Vagina (tissue), 2 donors: Measurements from ENCODE around the gene SLC22A3. TPM values are rescaled to one million over a fixed set of nuclear protein-coding genes. Genes with fewer than 3 reads are reported as not detected.

Source experiments
- DNase-seq, 2 donors: peaks; one replicate each; pipeline ENCODE4 v3.0.0-alpha.2; 2017; ENCODE audit errors: extremely low spot score in 2 of 2
- H3K27ac ChIP-seq: fragments of 200-600 bp; sonication (generic); one replicate; pipeline ENCODE4 v1.5.1; 2019
- H3K27me3 ChIP-seq: fragments of 200-600 bp; sonication (generic); one replicate; pipeline ENCODE4 v1.5.1; 2019
- H3K36me3 ChIP-seq, 2 donors: fragments of 200-600 bp; sonication (generic); one replicate each; pipeline ENCODE4 v1.5.1; 2017 to 2019
- H3K4me1 ChIP-seq: fragments of 200-600 bp; sonication (generic); one replicate; pipeline ENCODE4 v1.5.1; 2019
- H3K4me3 ChIP-seq, 2 donors: fragments of 200-600 bp; sonication (generic); 1 replicate in 1 of 2; 2 replicates in 1 of 2; pipeline ENCODE4 v1.5.1; 2016 to 2019
- H3K9me3 ChIP-seq: fragments of 200-600 bp; sonication (generic); one replicate; pipeline ENCODE4 v1.5.1; 2019
- CTCF ChIP-seq, 3 experiments: fragments of 450-650 bp in 2 of 3; fragments of 200-600 bp in 1 of 3; sonication (generic) in 1 of 3; IDR thresholded peaks; one replicate each; pipeline ENCODE4 v1.5.1; 2017 to 2019; ENCODE audit warnings: antibody characterized with exemption in 3 of 3, mild to moderate bottlenecking in 2 of 3, moderate library complexity in 2 of 3
- POLR2A ChIP-seq, 2 donors: fragments of 450-650 bp; IDR thresholded peaks; one replicate each; pipeline ENCODE4 v1.6.1; 2017; ENCODE audit warnings: antibody characterized with exemption in 2 of 2, mild to moderate bottlenecking in 2 of 2, moderate library complexity in 2 of 2
- POLR2AphosphoS5 ChIP-seq, 2 donors: sonication (generic); formaldehyde crosslinking; IDR thresholded peaks; one replicate each; pipeline ENCODE4 v1.9.0; 2017; ENCODE audit warnings: antibody characterized with exemption in 2 of 2, mild to moderate bottlenecking in 2 of 2, low read depth in 1 of 2; ENCODE audit not compliant: insufficient read depth in 1 of 2
- intact Hi-C: fragments of 100-400 bp; cut with DNase I; formaldehyde crosslinking; loops from one replicate; pipeline ENCODE4 v1.15.1; 2023
- total RNA-seq: library from RNA; depleted of rRNA; stranded (reverse); fragments of >200 nt; gene quantifications from one replicate; pipeline ENCODE4 v1.2.3, GENCODE V29; 2016

SLC22A3 gene
- total RNA-seq, 1 donor from 2014 or later: 16.5 TPM

DNA sequence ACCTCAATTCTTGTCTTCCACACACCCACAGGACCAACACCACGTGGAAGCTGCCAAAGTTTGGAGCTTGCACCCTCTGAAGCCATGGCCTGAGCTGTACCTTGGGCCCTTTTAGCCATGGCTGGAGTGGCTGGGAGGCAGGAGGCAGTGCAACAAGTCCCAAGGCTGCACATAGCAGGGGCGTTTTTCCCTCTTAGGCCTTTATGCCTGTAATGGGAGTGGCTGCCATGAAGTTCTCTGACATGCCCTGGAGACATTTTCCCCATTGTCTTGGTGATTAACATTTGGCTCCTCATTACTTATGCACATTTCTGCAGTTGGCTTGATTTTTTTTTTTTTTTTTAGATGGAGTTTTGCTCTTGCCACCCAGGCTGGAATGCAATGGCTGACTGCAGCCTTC is 44.4 kb upstream of the SLC22A3 start:
- DNase-seq: no peak
- Histone ChIP-seq H3K27ac (no peak overlapping the region), H3K4me3 (no peak overlapping the region), H3K27me3 (no peaks in the 10 kb centered on the region), H3K9me3 (no peaks in the 10 kb centered on the region), H3K4me1 (peaks cover 9% of the 10 kb centered on the region), H3K36me3 (no peaks in the 10 kb centered on the region)
- TF ChIP-seq POLR2AphosphoS5 (IDR thresholded peaks at IDR 0.05; ENCODE audit: insufficient read depth in 1 of 2, low read depth in 1 of 2) (no peak), CTCF (IDR thresholded peaks at IDR 0.05) (no peak), POLR2A (IDR thresholded peaks at IDR 0.05) (no peak)
- intact Hi-C loops: no loop called here

DNA sequence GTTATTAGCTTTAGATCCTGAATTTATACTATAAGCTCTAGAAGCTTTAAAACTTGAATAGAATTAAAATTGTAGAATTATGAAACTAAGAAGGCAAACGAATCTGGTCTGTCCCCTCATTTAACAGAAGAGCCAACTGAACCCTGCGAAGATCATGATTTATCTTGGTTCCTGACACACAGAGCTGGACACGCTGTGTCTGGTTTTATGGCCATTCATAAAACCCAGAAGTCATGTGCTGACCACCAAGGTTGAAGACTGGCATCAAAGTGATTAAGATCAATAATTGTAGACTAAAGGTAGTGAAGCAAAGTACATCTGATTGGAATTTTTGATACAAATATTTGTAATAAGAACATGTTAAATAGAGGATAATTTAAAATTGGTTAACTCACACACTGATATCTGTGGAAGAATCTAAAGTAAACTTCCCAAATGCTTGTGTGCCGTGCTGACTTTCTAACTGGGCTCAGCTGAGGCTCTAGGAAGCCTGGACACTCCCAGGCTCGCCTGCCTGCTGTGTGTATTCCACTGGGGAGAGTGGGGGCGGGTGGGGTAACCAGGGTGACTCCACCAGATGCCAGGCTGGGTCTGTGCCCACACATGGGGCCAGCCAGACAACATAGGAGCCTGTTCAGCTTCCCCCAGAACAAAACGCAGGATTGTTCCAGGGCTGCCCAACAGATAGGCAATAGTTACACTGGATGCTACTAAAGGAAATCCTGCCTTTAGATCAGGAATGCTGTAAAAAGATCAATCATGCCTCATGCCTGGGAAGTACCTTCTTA is 42.1 kb upstream of the SLC22A3 start:
- no peak for DNase-seq
- H3K9me3 ChIP-seq: no peaks in the 10 kb centered on the region
- intact Hi-C loops: no loop called here
- H3K27ac ChIP-seq: no peak overlapping the region
- H3K4me3 ChIP-seq: no peak overlapping the region
- H3K4me1 ChIP-seq: no peaks in the 10 kb centered on the region
- TF ChIP-seq CTCF (IDR thresholded peaks at IDR 0.05) (no peak), POLR2A (IDR thresholded peaks at IDR 0.05) (no peak), POLR2AphosphoS5 (IDR thresholded peaks at IDR 0.05; ENCODE audit: insufficient read depth in 1 of 2, low read depth in 1 of 2) (no peak)
- no peaks in the 10 kb centered on the region for H3K36me3 ChIP-seq
- H3K27me3 ChIP-seq: no peaks in the 10 kb centered on the region

DNA sequence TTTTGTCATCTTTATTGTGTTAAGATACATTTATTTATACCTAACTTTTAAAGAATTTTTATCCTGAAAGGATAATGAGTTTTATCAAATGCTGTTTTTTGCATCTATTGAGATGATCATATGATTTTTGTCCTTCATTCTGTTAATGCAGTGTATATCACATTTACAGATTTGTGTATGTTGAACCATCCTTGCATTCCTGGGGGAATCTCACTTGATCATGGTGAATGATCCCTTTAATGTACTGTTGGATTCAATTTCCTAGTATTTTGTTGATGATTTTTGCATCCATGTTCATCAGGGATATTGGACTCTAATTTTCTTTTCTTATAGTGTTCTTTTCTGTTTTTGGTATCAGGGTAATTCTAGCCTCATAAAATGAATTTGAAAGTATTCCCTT is 38.5 kb upstream of the SLC22A3 start:
- TF ChIP-seq POLR2A (IDR thresholded peaks at IDR 0.05) (no peak), POLR2AphosphoS5 (IDR thresholded peaks at IDR 0.05; ENCODE audit: insufficient read depth in 1 of 2, low read depth in 1 of 2) (no peak), CTCF (IDR thresholded peaks at IDR 0.05) (no peak)
- no peak for DNase-seq
- no peak overlapping the region for H3K4me3 ChIP-seq
- no peaks in the 10 kb centered on the region for H3K9me3 ChIP-seq
- H3K36me3 ChIP-seq: no peaks in the 10 kb centered on the region
- H3K27ac ChIP-seq: no peak overlapping the region
- intact Hi-C loops: no loop called here
- H3K4me1 ChIP-seq: no peaks in the 10 kb centered on the region
- H3K27me3 ChIP-seq: no peaks in the 10 kb centered on the region

DNA sequence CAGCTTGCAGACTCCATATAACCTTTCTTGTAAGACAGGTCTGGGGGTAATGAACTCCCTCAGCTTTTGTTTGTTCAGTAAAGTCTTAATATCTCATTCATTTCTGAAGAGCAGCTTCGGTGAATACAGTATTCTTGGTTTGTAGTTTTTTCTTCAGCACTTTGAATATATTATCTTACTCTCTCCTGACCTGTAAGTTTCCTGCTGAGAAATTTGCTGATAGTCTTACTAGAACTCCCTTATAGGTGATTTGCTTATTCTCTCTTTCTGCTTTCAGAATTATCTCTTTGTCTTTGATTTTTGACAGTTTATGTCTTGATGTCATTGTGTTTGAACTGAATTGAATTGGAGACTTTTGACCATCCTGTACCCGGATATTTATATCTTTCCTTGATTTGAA is 35.3 kb upstream of the SLC22A3 start:
- no peaks in the 10 kb centered on the region for H3K36me3 ChIP-seq
- DNase-seq: no peak
- no peaks in the 10 kb centered on the region for H3K4me1 ChIP-seq
- TF ChIP-seq CTCF (IDR thresholded peaks at IDR 0.05) (no peak), POLR2AphosphoS5 (IDR thresholded peaks at IDR 0.05; ENCODE audit: insufficient read depth in 1 of 2, low read depth in 1 of 2) (no peak), POLR2A (IDR thresholded peaks at IDR 0.05) (no peak)
- H3K9me3 ChIP-seq: no peaks in the 10 kb centered on the region
- H3K27ac ChIP-seq: no peak overlapping the region
- no peaks in the 10 kb centered on the region for H3K27me3 ChIP-seq
- intact Hi-C loops: no loop called here
- H3K4me3 ChIP-seq: no peak overlapping the region

DNA sequence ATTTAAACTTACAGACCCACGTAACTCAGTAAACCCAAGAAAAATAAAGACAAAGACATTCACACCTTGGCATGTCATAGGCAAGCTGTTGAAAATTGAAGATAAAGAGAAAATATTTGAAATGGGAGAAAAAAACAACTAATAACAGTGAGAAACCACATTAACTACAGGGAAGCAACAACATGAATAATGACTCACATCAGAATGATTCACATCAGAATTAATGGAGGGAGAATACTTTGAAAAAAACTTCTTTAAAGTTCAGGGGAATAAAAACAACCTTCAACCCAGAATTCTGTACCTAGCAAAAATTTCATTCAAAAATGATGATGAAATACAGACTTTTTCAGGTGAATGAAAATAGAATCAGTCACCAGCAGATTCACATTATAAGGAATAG is 32.9 kb upstream of the SLC22A3 start:
- no peaks in the 10 kb centered on the region for H3K36me3 ChIP-seq
- H3K9me3 ChIP-seq: no peaks in the 10 kb centered on the region
- no peaks in the 10 kb centered on the region for H3K27me3 ChIP-seq
- no peaks in the 10 kb centered on the region for H3K4me1 ChIP-seq
- no peak overlapping the region for H3K27ac ChIP-seq
- no peak overlapping the region for H3K4me3 ChIP-seq
- intact Hi-C loops: no loop called here
- TF ChIP-seq POLR2AphosphoS5 (IDR thresholded peaks at IDR 0.05; ENCODE audit: insufficient read depth in 1 of 2, low read depth in 1 of 2) (no peak), CTCF (IDR thresholded peaks at IDR 0.05) (no peak), POLR2A (IDR thresholded peaks at IDR 0.05) (no peak)
- no peak for DNase-seq
